Stimulated activated CD4-positive, alpha-beta T cell treated with anti-CD3 and anti-CD28 coated beads, Interleukin-4, amount 100 ng/mL, for 48 hours (primary cell): ENCODE measurements around the gene MPDZ.
"Not testable (repeated sequence)": the region's sequence is repeated elsewhere in the genome, so short reads cannot be mapped to it uniquely, and the experiment has no call there.

Source experiments
- DNase-seq, 2 donors: peaks; one replicate each; pipeline ENCODE4 v3.0.0-alpha.2; 2020; ENCODE audit warnings: low read depth in 2 of 2

MPDZ gene

GRCh38 chr9:13267743-13268142, 11.7 kb downstream of the MPDZ start:
- no peak for DNase-seq

- no peak for DNase-seq
Measured at GRCh38 chr9:13266167-13266566, 13.3 kb downstream of the MPDZ start.

GRCh38 chr9:13264788-13265187, 14.7 kb downstream of the MPDZ start:
- no peak for DNase-seq

GRCh38 chr9:13263511-13263910, 16.0 kb downstream of the MPDZ start:
- DNase-seq: no peak

GRCh38 chr9:13252852-13253251, 26.6 kb downstream of the MPDZ start:
- DNase-seq: no peak

GRCh38 chr9:13244181-13244580, 35.3 kb downstream of the MPDZ start:
- DNase-seq: no peak

- no peak for DNase-seq
Measured at GRCh38 chr9:13241283-13241682, 38.2 kb downstream of the MPDZ start.

- no peak for DNase-seq
Measured at GRCh38 chr9:13239660-13240059, 39.8 kb downstream of the MPDZ start.

GRCh38 chr9:13239208-13239607, 40.3 kb downstream of the MPDZ start:
- DNase-seq: no peak

GRCh38 chr9:13234932-13235331, 44.6 kb downstream of the MPDZ start:
- no peak for DNase-seq

GRCh38 chr9:13228431-13228830, 51.1 kb downstream of the MPDZ start:
- no peak for DNase-seq

- DNase-seq: no peak
Measured at GRCh38 chr9:13224366-13224765, 55.1 kb downstream of the MPDZ start.

- not testable (repeated sequence) for DNase-seq
Measured at GRCh38 chr9:13222733-13223132, 56.8 kb downstream of the MPDZ start.

- no peak for DNase-seq
Measured at GRCh38 chr9:13221741-13222140, 57.8 kb downstream of the MPDZ start.

GRCh38 chr9:13220837-13221236, 58.7 kb downstream of the MPDZ start:
- DNase-seq: no peak

GRCh38 chr9:13215791-13216554, 63.5 kb downstream of the MPDZ start:
- no peak for DNase-seq

GRCh38 chr9:13213998-13214397, 65.5 kb downstream of the MPDZ start:
- no peak for DNase-seq

- DNase-seq: no peak
Measured at GRCh38 chr9:13213337-13213736, 66.2 kb downstream of the MPDZ start.

- no peak for DNase-seq
Measured at GRCh38 chr9:13210306-13210705, 69.2 kb downstream of the MPDZ start.

- no peak for DNase-seq
Measured at GRCh38 chr9:13209498-13209897, 70.0 kb downstream of the MPDZ start.

- no peak for DNase-seq
Measured at GRCh38 chr9:13205824-13206223, 73.7 kb downstream of the MPDZ start.

GRCh38 chr9:13190040-13190439, 89.5 kb downstream of the MPDZ start:
- no peak for DNase-seq

GRCh38 chr9:13189362-13189761, 90.1 kb downstream of the MPDZ start:
- DNase-seq: no peak

- no peak for DNase-seq
Measured at GRCh38 chr9:13186774-13187173, 92.7 kb downstream of the MPDZ start.
